HG02571 (cell line): Measurements from ENCODE around the gene CTRB2.
"Not testable (repeated sequence)": the region's sequence is repeated elsewhere in the genome, so short reads cannot be mapped to it uniquely, and the experiment has no call there.

Experiments
- ATAC-seq: cut with Tn5 transposase; IDR thresholded peaks from one replicate; pipeline ENCODE4 v1.9.1; 2021; ENCODE audit warnings: mild to moderate bottlenecking, moderate library complexity; ENCODE audit not compliant: unreplicated experiment

Gene CTRB2

GRCh38 chr16:75207831-75208230 is 870 bp upstream of the CTRB2 start:
- no peak for ATAC-seq

GRCh38 chr16:75205961-75206748 is 806 bp downstream of the CTRB2 start:
- not testable (repeated sequence) for ATAC-seq

- ATAC-seq: not testable (repeated sequence)
Measured at GRCh38 chr16:75205438-75205837, 1.5 kb downstream of the CTRB2 start.

- ATAC-seq: not testable (repeated sequence)
Measured at GRCh38 chr16:75204905-75205304, 2.1 kb downstream of the CTRB2 start.

GRCh38 chr16:75204410-75204758 is 2.6 kb downstream of the CTRB2 start:
- ATAC-seq: no peak

- ATAC-seq: no peak
Measured at GRCh38 chr16:75203667-75204409, 3.1 kb downstream of the CTRB2 start.

GRCh38 chr16:75203096-75203495 is 3.9 kb downstream of the CTRB2 start:
- ATAC-seq: no peak

GRCh38 chr16:75202069-75202590 is 4.8 kb downstream of the CTRB2 start:
- ATAC-seq: no peak

GRCh38 chr16:75198135-75198600 is 8.8 kb downstream of the CTRB2 start:
- no peak for ATAC-seq

GRCh38 chr16:75197522-75198134 is 9.3 kb downstream of the CTRB2 start:
- ATAC-seq: no peak

GRCh38 chr16:75196836-75197235 is 10.1 kb downstream of the CTRB2 start:
- no peak for ATAC-seq

- ATAC-seq: no peak
Measured at GRCh38 chr16:75195811-75196790, 10.9 kb downstream of the CTRB2 start.

GRCh38 chr16:75193730-75194444 is 13.1 kb downstream of the CTRB2 start:
- ATAC-seq: no peak

GRCh38 chr16:75193265-75193650 is 13.7 kb downstream of the CTRB2 start:
- ATAC-seq: no peak

GRCh38 chr16:75192606-75193264 is 14.2 kb downstream of the CTRB2 start:
- ATAC-seq: no peak

- no peak for ATAC-seq
Measured at GRCh38 chr16:75189638-75190245, 17.2 kb downstream of the CTRB2 start.

GRCh38 chr16:75188832-75189477 is 18.0 kb downstream of the CTRB2 start:
- ATAC-seq: no peak

GRCh38 chr16:75181630-75182029 is 25.3 kb downstream of the CTRB2 start:
- no peak for ATAC-seq
